HTERT RPE-1 (cell line): ENCODE results near the gene SOX8.
"Not testable (repeated sequence)": the region's sequence is repeated elsewhere in the genome, so short reads cannot be mapped to it uniquely, and the experiment has no call there.

Experiments
- in situ Hi-C: fragments of 300-500 bp; cut with MboI; formaldehyde crosslinking; loops from 4 replicates; pipeline ENCODE4 v1.14.3; 2020; ENCODE audit warnings: low sequenced_read_pairs

Gene SOX8

DNA sequence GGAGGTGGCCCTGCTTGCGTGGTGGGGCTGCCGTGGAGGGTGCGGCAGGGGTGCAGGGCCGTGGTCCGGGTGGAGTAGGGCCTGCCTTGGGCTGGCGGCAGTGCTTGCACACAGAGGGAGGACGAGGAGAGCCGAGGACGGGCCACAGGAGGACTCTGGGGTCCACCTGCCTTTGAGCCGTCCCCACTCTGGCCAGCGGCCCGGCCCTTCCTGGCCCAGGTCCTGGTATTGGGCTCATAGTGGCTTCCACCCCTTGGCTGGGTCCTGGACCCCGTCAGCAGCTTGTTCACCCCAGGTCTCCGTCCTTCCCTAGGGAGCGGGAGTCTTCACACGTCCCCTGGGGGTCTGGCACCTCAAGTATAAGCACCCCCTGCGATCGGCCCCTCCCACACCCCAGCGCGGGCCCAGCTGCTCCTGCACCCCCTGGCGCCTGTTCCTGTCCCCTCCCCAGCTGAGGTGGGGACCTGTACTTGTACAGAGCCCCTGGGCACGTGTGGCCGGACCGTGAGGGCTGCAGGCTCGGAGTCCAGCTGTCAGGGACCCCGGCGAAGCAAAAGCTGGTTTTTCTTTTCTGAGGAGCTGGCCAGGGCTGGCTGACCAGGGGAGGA lies 40.1 kb downstream of the SOX8 start:
- in situ Hi-C loops: no loop called here

DNA sequence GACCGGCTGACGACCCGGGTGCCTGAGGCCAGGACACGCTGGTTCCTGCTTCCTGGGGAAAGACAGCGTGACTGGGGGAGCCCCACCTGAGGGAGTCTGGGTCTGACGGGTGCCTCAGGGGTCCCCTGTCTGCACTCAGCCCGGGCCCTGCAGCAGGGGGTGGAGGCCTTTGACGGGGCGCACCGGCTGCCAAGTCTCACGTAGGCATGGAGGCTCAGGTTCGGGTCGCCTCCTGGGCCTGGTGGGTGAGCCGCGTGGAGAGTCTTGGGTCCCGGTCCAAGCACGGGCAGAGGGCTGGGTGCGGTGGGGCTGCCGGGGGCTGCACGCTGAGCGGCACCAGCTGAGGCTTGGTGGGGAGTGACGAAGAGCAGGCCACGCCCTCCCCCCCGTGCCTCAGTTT lies 40.9 kb downstream of the SOX8 start:
- in situ Hi-C loops: no loop called here

DNA sequence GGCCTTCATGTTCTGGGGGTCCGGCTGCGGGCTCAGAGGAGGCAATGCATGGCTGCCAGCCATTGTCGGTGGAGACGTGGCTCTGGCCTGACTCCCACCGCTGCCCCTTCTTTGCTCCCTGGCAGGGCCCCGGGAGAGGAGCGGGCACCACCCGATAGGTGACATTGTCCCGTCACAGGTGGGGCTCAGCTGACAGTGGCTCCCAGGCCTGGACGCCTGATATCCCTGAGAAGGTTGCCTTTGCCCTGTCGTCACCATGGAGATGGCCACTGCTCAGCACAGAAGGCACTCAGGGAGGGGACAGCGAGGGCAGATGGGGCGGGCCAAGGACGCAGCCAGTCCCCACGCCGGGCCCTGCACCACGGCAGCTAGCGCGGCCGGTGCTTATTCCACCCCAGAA lies 42.6 kb downstream of the SOX8 start:
- in situ Hi-C loops: no loop called here

GRCh38 chr16:1025183-1025809 lies 43.7 kb downstream of the SOX8 start:
- in situ Hi-C loops: not testable (repeated sequence)

GRCh38 chr16:1026057-1026783 lies 44.6 kb downstream of the SOX8 start:
- in situ Hi-C loops: no loop called here

- in situ Hi-C loops: no loop called here
Measured at GRCh38 chr16:1026784-1027500, 45.4 kb downstream of the SOX8 start.

DNA sequence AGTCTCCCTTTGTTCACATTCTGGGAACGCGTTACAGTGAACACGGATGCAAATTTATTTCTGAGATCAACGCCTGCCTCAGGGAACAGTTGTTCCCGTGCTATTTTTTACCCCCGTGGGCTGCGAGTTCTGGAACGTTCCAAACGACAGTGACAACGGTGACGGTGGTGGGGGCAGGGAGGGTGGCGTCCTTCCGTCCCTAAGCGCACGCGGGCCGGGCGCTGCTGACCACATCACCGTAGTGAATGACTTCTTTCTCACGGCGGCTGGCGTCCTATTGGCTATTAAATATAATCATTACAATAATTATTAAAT lies 45.9 kb downstream of the SOX8 start:
- in situ Hi-C loops: no loop called here

GRCh38 chr16:1028056-1028455 lies 46.5 kb downstream of the SOX8 start:
- in situ Hi-C loops: no loop called here

GRCh38 chr16:1028524-1029258 lies 47.1 kb downstream of the SOX8 start:
- in situ Hi-C loops: no loop called here

DNA sequence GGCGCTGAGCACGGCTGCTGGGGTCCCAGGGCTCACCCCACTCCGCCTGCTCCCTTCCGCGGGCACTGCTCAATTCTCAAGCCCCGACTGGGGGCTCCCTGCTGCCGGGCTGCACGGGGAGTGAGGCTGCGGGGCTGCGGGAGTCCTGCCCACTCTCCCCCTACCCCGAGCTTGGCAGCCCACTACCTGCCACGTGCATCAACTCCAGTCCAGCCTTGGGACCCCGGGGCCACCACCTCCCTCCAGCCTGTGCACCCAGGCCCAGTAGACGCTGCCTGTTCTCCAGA lies 47.6 kb downstream of the SOX8 start:
- in situ Hi-C loops: no loop called here

GRCh38 chr16:1030473-1030901 lies 48.9 kb downstream of the SOX8 start:
- in situ Hi-C loops: no loop called here

GRCh38 chr16:1031666-1032065 lies 50.1 kb downstream of the SOX8 start:
- in situ Hi-C loops: no loop called here

DNA sequence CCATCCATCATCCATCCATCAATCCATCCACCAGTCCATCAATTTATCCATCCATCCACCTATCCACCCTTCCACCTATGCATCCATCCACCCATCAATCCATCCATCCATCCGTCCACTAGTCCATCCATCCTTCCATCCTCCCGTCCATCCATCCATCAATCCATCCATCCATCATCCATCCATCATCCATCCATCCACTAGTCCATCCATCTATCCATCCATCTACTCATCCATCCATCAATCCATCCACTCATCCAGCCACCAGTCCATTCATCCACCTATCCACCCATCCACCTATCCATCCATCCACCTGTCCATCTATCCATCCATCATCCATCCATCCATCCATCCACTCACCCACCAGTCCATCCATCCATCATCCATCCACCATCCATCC lies 51.0 kb downstream of the SOX8 start:
- in situ Hi-C loops: no loop called here

DNA sequence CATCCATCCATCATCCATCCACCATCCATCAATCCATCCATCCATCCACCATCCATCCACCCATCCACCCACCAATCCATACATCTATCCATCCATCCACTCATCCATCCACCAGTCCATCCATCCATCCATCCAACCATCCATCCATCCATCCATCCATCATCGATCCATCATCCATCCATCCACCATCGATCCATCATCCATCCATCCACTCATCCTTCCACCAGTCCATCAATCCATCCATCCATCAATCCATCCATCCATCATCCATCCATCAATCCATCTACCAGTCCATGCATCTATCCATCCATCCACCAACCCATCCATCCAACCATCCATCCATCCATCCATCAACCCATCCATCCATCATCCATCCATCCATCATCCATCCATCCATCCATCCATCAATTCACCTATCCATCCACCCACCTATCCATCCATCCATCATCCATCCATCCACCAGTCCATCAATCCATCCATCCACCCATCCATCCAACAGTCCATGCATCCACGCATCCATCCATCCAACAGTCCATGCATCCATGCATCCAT lies 51.6 kb downstream of the SOX8 start:
- in situ Hi-C loops: no loop called here

DNA sequence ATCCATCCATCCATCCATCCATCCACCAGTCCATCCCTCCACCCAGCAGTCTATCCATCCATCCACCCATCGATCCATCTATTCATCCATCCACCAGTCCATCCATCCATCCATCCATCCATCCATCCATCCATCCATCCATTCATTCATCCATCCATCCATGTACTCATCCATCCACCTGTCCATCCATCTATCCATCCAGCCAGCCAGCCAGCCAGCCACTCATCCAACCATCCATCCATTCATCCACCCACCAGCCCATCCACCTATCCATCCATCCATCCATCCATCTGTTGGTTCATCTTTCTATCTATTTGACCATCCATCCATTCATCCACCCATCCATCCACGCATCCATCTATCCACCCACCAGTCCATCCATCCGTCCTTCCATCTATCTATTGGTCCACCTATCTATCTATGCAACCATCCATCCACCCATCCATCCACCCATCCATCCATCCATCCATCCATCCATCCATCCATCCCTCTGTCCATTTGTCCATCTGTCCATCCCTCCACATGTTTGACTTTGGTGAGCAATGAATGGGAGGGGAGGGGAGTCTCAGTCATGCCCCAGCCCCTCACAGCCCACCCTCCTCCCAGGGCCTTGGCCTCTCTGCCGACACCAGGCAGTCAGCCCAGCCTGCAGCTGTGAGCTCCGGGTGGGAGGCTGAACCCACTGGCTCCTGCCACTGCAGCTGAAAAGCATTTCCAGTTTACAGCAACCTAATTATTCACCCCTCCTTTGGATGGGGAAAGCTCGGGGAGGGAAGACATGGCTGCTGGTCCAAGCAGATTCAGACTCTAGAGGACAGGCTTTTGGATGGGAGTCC lies 52.9 kb downstream of the SOX8 start:
- in situ Hi-C loops: no loop called here

- in situ Hi-C loops: no loop called here
Measured at GRCh38 chr16:1035066-1035415, 53.5 kb downstream of the SOX8 start.

GRCh38 chr16:1036166-1036565 lies 54.6 kb downstream of the SOX8 start:
- in situ Hi-C loops: no loop called here
